Heart right ventricle (tissue), 16 donors: ENCODE measurements around the gene DENND1A. TPM values are rescaled to one million over a fixed set of nuclear protein-coding genes. Genes with fewer than 3 reads are reported as not detected.
A peak's percentile ranks its signal among the peaks of the same experiment; 100 is the strongest.

ENCODE experiments used
- ATAC-seq, 8 donors: fragments of 200-7000 bp; cut with Tn5 transposase; one replicate each; pipeline ENCODE4 v1.9.1; 2020; ENCODE audit warnings: mild to moderate bottlenecking in 8 of 8, moderate library complexity in 8 of 8, moderate number of reproducible peaks in 1 of 8
- DNase-seq, 2 donors: peaks; one replicate each; pipeline ENCODE4 v3.0.0-alpha.2; 2020
- H3K27ac ChIP-seq, 10 donors: fragments of 200-600 bp; sonication (generic) in 2 of 10; one replicate each; pipeline versions ENCODE4 v1.5.0 to v1.8.0; 2020 to 2022; ENCODE audit warnings: mild to moderate bottlenecking in 3 of 10
- H3K27me3 ChIP-seq, 7 donors: fragments of 200-600 bp; one replicate each; pipeline ENCODE4 v1.8.0; 2021 to 2022; ENCODE audit warnings: mild to moderate bottlenecking in 2 of 7
- H3K36me3 ChIP-seq, 9 donors: fragments of 200-600 bp; sonication (generic) in 1 of 9; one replicate each; pipeline versions ENCODE4 v1.5.0 to v1.8.0; 2020 to 2022; ENCODE audit warnings: mild to moderate bottlenecking in 2 of 9
- H3K4me1 ChIP-seq, 9 donors: fragments of 200-600 bp; sonication (generic) in 1 of 9; one replicate each; pipeline versions ENCODE4 v1.5.0 to v1.8.0; 2020 to 2022; ENCODE audit warnings: mild to moderate bottlenecking in 4 of 9
- H3K4me3 ChIP-seq, 10 donors: fragments of 200-600 bp; sonication (generic) in 2 of 10; one replicate each; pipeline versions ENCODE4 v1.5.0 to v1.8.0; 2020 to 2022; ENCODE audit warnings: mild to moderate bottlenecking in 7 of 10, moderate library complexity in 2 of 10
- H3K9me3 ChIP-seq, 11 donors: fragments of 200-600 bp in 10 of 11; sonication (generic) in 2 of 11; one replicate each; pipeline versions ENCODE4 v1.5.0 to v1.8.0; 2013 to 2022; ENCODE audit warnings: mild to moderate bottlenecking in 2 of 11, control low read depth in 1 of 11, moderate library complexity in 1 of 11
- CTCF ChIP-seq, 9 donors: fragments of 200-600 bp; sonication (generic) in 2 of 9; IDR thresholded peaks; one replicate each; pipeline versions ENCODE4 v1.5.0 to v1.8.0; 2021 to 2022; ENCODE audit warnings: antibody characterized with exemption in 9 of 9, mild to moderate bottlenecking in 5 of 9, moderate library complexity in 1 of 9
- WGBS, 2 donors: extraction: QIAGEN DNeasy Blood & Tissue Kit; methylation state at CpG; one replicate each; pipeline ENCODE4 v1.1.7; 2013; ENCODE audit warnings: inconsistent platforms in 1 of 2; 5-methylcytosine and 5-hydroxymethylcytosine counted together
- intact Hi-C, 10 donors: fragments of 100-400 bp; cut with DNase I; formaldehyde crosslinking; loops; one replicate each; pipeline versions ENCODE4 v1.11.1 to v1.14.2; 2022
- polyA plus RNA-seq, 2 donors: library from polyadenylated mRNA; stranded (reverse); fragments of 200-250 nt; gene quantifications; one replicate each; pipeline ENCODE4 v1.2.3, GENCODE V29; 2013
- total RNA-seq, 10 donors: library from RNA; stranded (reverse); fragmentation: NEBNext Ultra II Directional in 3 of 10; extraction: Animal tissue kit (Norgen Biotek cat#: 25700) in 3 of 10; gene quantifications; one replicate each; pipeline versions ENCODE4 v1.2.1 to v1.2.4, GENCODE V29; 2021 to 2023
- donor health status: Arrhythmogenic right ventricular cardiomyopathy.
- donor health status: ischemic (EF 13 %, LVEDD 7.1; RV severe dilation, severe dysfunction).
- donor health status: healthy with polysubstance abuse.
- donor health status: DM: no; HTN: yes; CAD: no.
- donor health status: DM: no; HTN: no; CAD: no.
- donor health status: ischemic (EF 25% LVEDD 6.9; RV normal size, moderate dysfunction).
- donor health status: ischemic (EF 25% LVEDD 5.7; RV mildly dilated, moderate dysfunction).
- donor health status: healthy.
- donor health status: DM: yes; HTN: yes; CAD: no.
- donor health status: Ischemic cardiomyopathy.
- donor health status: ischemic (EF 35%, LVEDD 5.7; RV mildly dilated, moderate dysfunction).
- donor health status: nonischemic (EF 11% LVEDD 7.7; RV severe dilation, severe dysfunction).
- donor health status: DM: yes; HTN: yes; CAD: no.
- donor health status: PGD.
- donor health status: ischemic (EF 29% LVEDD 5.4; RV normal size, mild dysfunction).
- donor health status: nonischemic (EF 23%, LVEDD 6.1; RV moderate dilation, normal function).

The DENND1A gene
- total and polyA plus RNA-seq, 12 donors = 7.3 to 19.6 (median 12.2) TPM

GRCh38 chr9:123924727-123925126 is 5.2 kb downstream of the DENND1A start:
- Histone ChIP-seq H3K4me3 (no peak overlapping the region), H3K36me3 (no peaks in the 10 kb centered on the region), H3K27me3 (no peaks in the 10 kb centered on the region), H3K4me1 (peaks cover 0 to 57% (median 30%) of the 10 kb centered on the region in 9 donors), H3K9me3 (peaks cover 0 to 9% (median 0%) of the 10 kb centered on the region in 11 donors), H3K27ac (no peak overlapping the region)
- 94 to 97% methylated on average over 5 of the region's 5 CpGs for WGBS, 2 donors
- DNase-seq (no peak), ATAC-seq (no peak)
- intact Hi-C loops = loop anchor here in 4 of 10 donors (5.0 to 10.0 kb wide), 4 partner anchors 57 to 180 kb away; no protein-coding TSS in a partner anchor
- no peak for TF ChIP-seq CTCF (IDR thresholded peaks at IDR 0.05)

GRCh38 chr9:123923884-123924283 is 6.0 kb downstream of the DENND1A start:
- no peak for TF ChIP-seq CTCF (IDR thresholded peaks at IDR 0.05)

GRCh38 chr9:123923377-123923776 is 6.5 kb downstream of the DENND1A start:
- no peak overlapping the region for H3K4me3 ChIP-seq
- no peak for DNase-seq
- intact Hi-C loops = loop anchor here in 3 of 10 donors (10.0 kb wide), 2 partner anchors 59 to 179 kb away; no protein-coding TSS in a partner anchor
- WGBS, 2 donors = 68 to 72% methylated on average over 4 of the region's 4 CpGs
- H3K9me3 ChIP-seq = peaks cover 0 to 9% (median 0%) of the 10 kb centered on the region in 11 donors
- TF ChIP-seq CTCF (IDR thresholded peaks at IDR 0.05) = no peak
- H3K27ac ChIP-seq = peak overlapping the region in 2 of 10 donors; percentile 18 to 39
- H3K4me1 ChIP-seq = peaks cover 0 to 47% (median 20%) of the 10 kb centered on the region in 9 donors
- no peaks in the 10 kb centered on the region for H3K27me3 ChIP-seq
- H3K36me3 ChIP-seq = no peaks in the 10 kb centered on the region
- no peak for ATAC-seq

More at GRCh38 chr9:123923884-123924283, 6.0 kb downstream of the DENND1A start:
- Histone ChIP-seq H3K27me3 (no peaks in the 10 kb centered on the region), H3K9me3 (peaks cover 0 to 9% (median 0%) of the 10 kb centered on the region in 11 donors), H3K4me3 (no peak overlapping the region), H3K4me1 (peaks cover 0 to 52% (median 25%) of the 10 kb centered on the region in 9 donors), H3K36me3 (no peaks in the 10 kb centered on the region), H3K27ac (no peak overlapping the region)
- intact Hi-C loops = loop anchor here in 3 of 10 donors (10.0 kb wide), 2 partner anchors 59 to 179 kb away; no protein-coding TSS in a partner anchor
- 85 to 98% methylated on average over 3 of the region's 3 CpGs for WGBS, 2 donors
- no peak for ATAC-seq
- DNase-seq = no peak

- DNase-seq = no peak
- intact Hi-C loops = loop anchor here in 3 of 10 donors (10.0 kb wide), 2 partner anchors 58 to 178 kb away; no protein-coding TSS in a partner anchor
- no peaks in the 10 kb centered on the region for H3K36me3 ChIP-seq
- no peak for ATAC-seq
- no peak for TF ChIP-seq CTCF (IDR thresholded peaks at IDR 0.05)
- H3K4me1 ChIP-seq = peaks cover 0 to 42% (median 15%) of the 10 kb centered on the region in 9 donors
- WGBS, 2 donors = 51 to 52% methylated on average over 4 of the region's 4 CpGs
- peak overlapping the region in 2 of 10 donors; percentile 18 to 39 for H3K27ac ChIP-seq
- peaks cover 0 to 9% (median 0%) of the 10 kb centered on the region in 11 donors for H3K9me3 ChIP-seq
- H3K27me3 ChIP-seq = no peaks in the 10 kb centered on the region
- H3K4me3 ChIP-seq = peak overlapping the region in 1 of 10 donors; percentile 3
Measured at GRCh38 chr9:123922911-123923310, 7.0 kb downstream of the DENND1A start.
